Measurements from ENCODE around the gene OXA1L. TPM values are rescaled to one million over a fixed set of nuclear protein-coding genes. Genes with fewer than 3 reads are reported as not detected.
"Not testable (repeated sequence)": the region's sequence is repeated elsewhere in the genome, so short reads cannot be mapped to it uniquely, and the experiment has no call there.

OXA1L gene
- total and polyA plus RNA-seq, 2 donors = 81.8 to 85.7 TPM

DNA sequence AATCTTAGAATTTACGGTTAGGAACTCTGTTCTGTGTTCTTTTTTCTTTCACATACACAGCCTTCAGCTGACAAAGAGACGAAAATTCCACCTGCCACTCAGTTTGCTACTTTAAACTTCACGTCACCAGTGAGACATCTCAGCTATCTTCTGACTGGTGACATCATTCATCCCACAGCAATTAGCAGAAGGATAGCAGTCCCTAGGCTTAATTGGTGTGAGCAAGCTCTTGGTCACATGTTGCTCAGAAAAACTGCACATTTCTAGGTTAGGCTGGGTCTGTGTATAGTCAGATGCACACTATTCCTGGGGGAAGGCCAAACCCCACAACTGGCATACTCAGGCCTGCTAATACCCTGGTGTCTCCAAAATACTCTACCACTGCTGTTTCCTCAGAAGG lies 24.8 kb downstream of the OXA1L start:
- DNase-seq (ENCODE audit: low read depth in 6 of 9, low spot score in 9 of 9) = no peak
- Histone ChIP-seq H3K36me3 (ENCODE audit: control insufficient read depth in 2 of 2, insufficient read depth in 2 of 2, low read length in 1 of 2) (no peaks in the 10 kb centered on the region), H3K4me3 (ENCODE audit: low read length in 2 of 2) (no peak overlapping the region), H3K9me3 (ENCODE audit: control insufficient read depth in 2 of 2, insufficient read depth in 1 of 2, low read length in 1 of 2) (no peaks in the 10 kb centered on the region), H3K4me1 (ENCODE audit: control insufficient read depth in 2 of 2, insufficient read depth in 2 of 2, low read length in 2 of 2) (no peaks in the 10 kb centered on the region), H3K27ac (ENCODE audit: low read depth in 1 of 2, low read length in 1 of 2) (no peak overlapping the region), H3K27me3 (ENCODE audit: control insufficient read depth in 2 of 2, insufficient read depth in 1 of 2, low read length in 1 of 2) (no peaks in the 10 kb centered on the region)
- WGBS = 93% methylated on average over 3 of the region's 3 CpGs

DNA sequence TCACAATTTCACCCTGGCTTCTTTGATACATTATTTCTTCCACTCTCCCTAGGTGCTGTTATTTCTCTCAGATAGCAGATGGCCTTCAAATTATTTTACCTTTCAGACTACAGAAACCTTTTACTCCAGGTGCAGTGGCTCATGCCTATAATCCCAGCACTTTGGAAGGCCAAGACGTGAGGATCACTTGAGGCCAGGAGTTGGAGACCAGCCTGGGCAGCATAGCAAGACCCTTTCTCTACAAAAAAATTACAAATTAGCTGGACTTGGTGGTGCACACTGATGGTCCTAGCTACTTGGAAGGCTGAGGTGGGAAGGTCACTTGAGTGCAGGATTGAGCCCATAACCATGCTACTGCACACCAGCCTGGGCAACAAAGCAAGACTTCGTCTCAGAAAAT lies 25.7 kb downstream of the OXA1L start:
- WGBS = 96% methylated on average over 2 of the region's 2 CpGs
- H3K9me3 ChIP-seq (ENCODE audit: control insufficient read depth in 2 of 2, insufficient read depth in 1 of 2, low read length in 1 of 2) = no peaks in the 10 kb centered on the region

GRCh38 chr14:22793550-22793949 lies 27.1 kb downstream of the OXA1L start:
- WGBS = 92% methylated on average over 5 of the region's 5 CpGs
- not testable (repeated sequence) for H3K27ac ChIP-seq (ENCODE audit: low read depth in 1 of 2, low read length in 1 of 2)

More for the DNA sequence above, 25.7 kb downstream of the OXA1L start:
- Histone ChIP-seq H3K4me1 (ENCODE audit: control insufficient read depth in 2 of 2, insufficient read depth in 2 of 2, low read length in 2 of 2) (no peaks in the 10 kb centered on the region), H3K4me3 (ENCODE audit: low read length in 2 of 2) (no peak overlapping the region), H3K27ac (ENCODE audit: low read depth in 1 of 2, low read length in 1 of 2) (no peak overlapping the region), H3K27me3 (ENCODE audit: control insufficient read depth in 2 of 2, insufficient read depth in 1 of 2, low read length in 1 of 2) (no peaks in the 10 kb centered on the region), H3K36me3 (ENCODE audit: control insufficient read depth in 2 of 2, insufficient read depth in 2 of 2, low read length in 1 of 2) (no peaks in the 10 kb centered on the region)
- no peak for DNase-seq (ENCODE audit: low read depth in 6 of 9, low spot score in 9 of 9)

GRCh38 chr14:22793976-22794375 lies 27.5 kb downstream of the OXA1L start:
- H3K4me1 ChIP-seq (ENCODE audit: control insufficient read depth in 2 of 2, insufficient read depth in 2 of 2, low read length in 2 of 2) = no peaks in the 10 kb centered on the region
- no peaks in the 10 kb centered on the region for H3K27me3 ChIP-seq (ENCODE audit: control insufficient read depth in 2 of 2, insufficient read depth in 1 of 2, low read length in 1 of 2)
- no peak overlapping the region for H3K4me3 ChIP-seq (ENCODE audit: low read length in 2 of 2)
- WGBS = 77% methylated on average over 5 of the region's 5 CpGs
- no peak for DNase-seq (ENCODE audit: low read depth in 6 of 9, low spot score in 9 of 9)
- H3K27ac ChIP-seq (ENCODE audit: low read depth in 1 of 2, low read length in 1 of 2) = no peak overlapping the region
- H3K9me3 ChIP-seq (ENCODE audit: control insufficient read depth in 2 of 2, insufficient read depth in 1 of 2, low read length in 1 of 2) = no peaks in the 10 kb centered on the region
- no peaks in the 10 kb centered on the region for H3K36me3 ChIP-seq (ENCODE audit: control insufficient read depth in 2 of 2, insufficient read depth in 2 of 2, low read length in 1 of 2)

More at GRCh38 chr14:22793550-22793949, 27.1 kb downstream of the OXA1L start:
- DNase-seq (ENCODE audit: low read depth in 6 of 9, low spot score in 9 of 9); H3K27me3 ChIP-seq (ENCODE audit: control insufficient read depth in 2 of 2, insufficient read depth in 1 of 2, low read length in 1 of 2); H3K36me3 ChIP-seq (ENCODE audit: control insufficient read depth in 2 of 2, insufficient read depth in 2 of 2, low read length in 1 of 2); H3K9me3 ChIP-seq (ENCODE audit: control insufficient read depth in 2 of 2, insufficient read depth in 1 of 2, low read length in 1 of 2); H3K4me3 ChIP-seq (ENCODE audit: low read length in 2 of 2); H3K4me1 ChIP-seq (ENCODE audit: control insufficient read depth in 2 of 2, insufficient read depth in 2 of 2, low read length in 2 of 2): not testable (repeated sequence)

- Histone ChIP-seq H3K4me3 (ENCODE audit: low read length in 2 of 2) (no peak overlapping the region), H3K36me3 (ENCODE audit: control insufficient read depth in 2 of 2, insufficient read depth in 2 of 2, low read length in 1 of 2) (no peaks in the 10 kb centered on the region), H3K27me3 (ENCODE audit: control insufficient read depth in 2 of 2, insufficient read depth in 1 of 2, low read length in 1 of 2) (no peaks in the 10 kb centered on the region), H3K27ac (ENCODE audit: low read depth in 1 of 2, low read length in 1 of 2) (no peak overlapping the region), H3K9me3 (ENCODE audit: control insufficient read depth in 2 of 2, insufficient read depth in 1 of 2, low read length in 1 of 2) (no peaks in the 10 kb centered on the region), H3K4me1 (ENCODE audit: control insufficient read depth in 2 of 2, insufficient read depth in 2 of 2, low read length in 2 of 2) (no peaks in the 10 kb centered on the region)
- no peak for DNase-seq (ENCODE audit: low read depth in 6 of 9, low spot score in 9 of 9)
- 96% methylated on average over 7 of the region's 7 CpGs for WGBS
These were observed 28.1 kb downstream of the OXA1L start for GRCh38 chr14:22794551-22794951.

DNA sequence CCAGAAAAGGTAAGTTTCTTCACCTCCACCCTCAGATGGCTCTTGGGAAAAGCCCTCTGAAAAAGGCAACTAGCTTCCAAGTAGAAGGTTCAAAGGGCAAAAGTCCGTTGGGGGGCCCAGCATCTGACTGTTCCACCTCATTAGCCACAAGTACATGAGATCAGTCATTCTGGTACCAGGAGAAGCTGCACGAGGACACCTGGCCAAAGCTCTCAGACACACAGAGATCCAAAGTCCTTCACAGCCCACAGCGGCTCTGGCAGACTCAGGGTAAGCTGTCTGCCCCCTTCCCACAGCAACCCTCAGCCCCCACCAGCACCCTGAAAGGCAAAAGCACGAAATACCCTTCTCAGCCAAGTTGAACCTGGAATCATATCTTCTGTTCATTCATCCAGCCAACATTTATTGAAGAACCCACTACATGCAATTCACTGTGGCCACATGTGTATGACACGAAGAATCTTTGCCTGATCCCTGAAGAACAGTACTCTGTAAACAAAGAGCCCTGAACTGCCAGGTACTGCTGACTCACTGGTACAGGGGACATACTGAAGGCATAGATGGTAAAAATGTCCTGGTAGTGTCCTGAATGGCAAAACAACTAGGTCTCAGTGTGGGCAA lies 29.7 kb downstream of the OXA1L start:
- Histone ChIP-seq H3K27me3 (ENCODE audit: control insufficient read depth in 2 of 2, insufficient read depth in 1 of 2, low read length in 1 of 2) (no peaks in the 10 kb centered on the region), H3K4me1 (ENCODE audit: control insufficient read depth in 2 of 2, insufficient read depth in 2 of 2, low read length in 2 of 2) (no peaks in the 10 kb centered on the region), H3K9me3 (ENCODE audit: control insufficient read depth in 2 of 2, insufficient read depth in 1 of 2, low read length in 1 of 2) (no peaks in the 10 kb centered on the region), H3K36me3 (ENCODE audit: control insufficient read depth in 2 of 2, insufficient read depth in 2 of 2, low read length in 1 of 2) (no peaks in the 10 kb centered on the region), H3K27ac (ENCODE audit: low read depth in 1 of 2, low read length in 1 of 2) (no peak overlapping the region), H3K4me3 (ENCODE audit: low read length in 2 of 2) (no peak overlapping the region)
- WGBS = 80% methylated on average over 5 of the region's 5 CpGs
- no peak for DNase-seq (ENCODE audit: low read depth in 6 of 9, low spot score in 9 of 9)

GRCh38 chr14:22797017-22797917 lies 30.8 kb downstream of the OXA1L start:
- 85% methylated on average over 5 of the region's 5 CpGs for WGBS
- H3K27me3 ChIP-seq (ENCODE audit: control insufficient read depth in 2 of 2, insufficient read depth in 1 of 2, low read length in 1 of 2) = no peaks in the 10 kb centered on the region
- no peak for DNase-seq (ENCODE audit: low read depth in 6 of 9, low spot score in 9 of 9)
- H3K36me3 ChIP-seq (ENCODE audit: control insufficient read depth in 2 of 2, insufficient read depth in 2 of 2, low read length in 1 of 2) = no peaks in the 10 kb centered on the region
- no peak overlapping the region for H3K4me3 ChIP-seq (ENCODE audit: low read length in 2 of 2)
- no peaks in the 10 kb centered on the region for H3K9me3 ChIP-seq (ENCODE audit: control insufficient read depth in 2 of 2, insufficient read depth in 1 of 2, low read length in 1 of 2)
- H3K27ac ChIP-seq (ENCODE audit: low read depth in 1 of 2, low read length in 1 of 2) = no peak overlapping the region
- H3K4me1 ChIP-seq (ENCODE audit: control insufficient read depth in 2 of 2, insufficient read depth in 2 of 2, low read length in 2 of 2) = no peaks in the 10 kb centered on the region

GRCh38 chr14:22798528-22798927 lies 32.0 kb downstream of the OXA1L start:
- no peaks in the 10 kb centered on the region for H3K9me3 ChIP-seq (ENCODE audit: control insufficient read depth in 2 of 2, insufficient read depth in 1 of 2, low read length in 1 of 2)
- H3K27ac ChIP-seq (ENCODE audit: low read depth in 1 of 2, low read length in 1 of 2) = no peak overlapping the region
- H3K4me1 ChIP-seq (ENCODE audit: control insufficient read depth in 2 of 2, insufficient read depth in 2 of 2, low read length in 2 of 2) = no peaks in the 10 kb centered on the region
- no peaks in the 10 kb centered on the region for H3K36me3 ChIP-seq (ENCODE audit: control insufficient read depth in 2 of 2, insufficient read depth in 2 of 2, low read length in 1 of 2)
- no peaks in the 10 kb centered on the region for H3K27me3 ChIP-seq (ENCODE audit: control insufficient read depth in 2 of 2, insufficient read depth in 1 of 2, low read length in 1 of 2)
- no peak overlapping the region for H3K4me3 ChIP-seq (ENCODE audit: low read length in 2 of 2)
- no peak for DNase-seq (ENCODE audit: low read depth in 6 of 9, low spot score in 9 of 9)
- 63% methylated on average over 2 of the region's 2 CpGs for WGBS

DNA sequence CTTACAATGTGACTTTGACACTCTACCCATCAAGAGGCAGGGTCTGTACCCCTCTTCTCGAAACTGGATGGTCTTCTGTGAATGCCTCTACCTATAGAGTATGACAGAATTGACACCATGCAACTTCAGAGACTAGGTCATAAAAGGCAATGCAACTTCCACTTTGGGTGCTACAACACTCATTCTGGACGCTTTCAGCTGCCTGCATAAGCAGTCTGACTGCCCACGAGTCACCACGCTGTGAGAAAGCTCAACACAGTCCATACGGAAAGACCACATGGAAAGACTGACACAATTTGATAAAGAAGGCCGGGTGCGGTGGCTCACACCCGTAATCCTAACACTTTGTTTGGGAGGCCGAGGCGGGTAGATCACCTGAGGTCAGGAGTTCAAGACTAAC lies 33.9 kb downstream of the OXA1L start:
- Histone ChIP-seq H3K4me1 (ENCODE audit: control insufficient read depth in 2 of 2, insufficient read depth in 2 of 2, low read length in 2 of 2) (no peaks in the 10 kb centered on the region), H3K36me3 (ENCODE audit: control insufficient read depth in 2 of 2, insufficient read depth in 2 of 2, low read length in 1 of 2) (no peaks in the 10 kb centered on the region), H3K9me3 (ENCODE audit: control insufficient read depth in 2 of 2, insufficient read depth in 1 of 2, low read length in 1 of 2) (no peaks in the 10 kb centered on the region), H3K27ac (ENCODE audit: low read depth in 1 of 2, low read length in 1 of 2) (no peak overlapping the region), H3K4me3 (ENCODE audit: low read length in 2 of 2) (no peak overlapping the region), H3K27me3 (ENCODE audit: control insufficient read depth in 2 of 2, insufficient read depth in 1 of 2, low read length in 1 of 2) (no peaks in the 10 kb centered on the region)
- no peak for DNase-seq (ENCODE audit: low read depth in 6 of 9, low spot score in 9 of 9)
- 95% methylated on average over 10 of the region's 10 CpGs for WGBS
